OCI-LY7 (cell line): ENCODE measurements around the gene CDC25B. TPM values are rescaled to one million over a fixed set of nuclear protein-coding genes. Genes with fewer than 3 reads are reported as not detected.

Experiments used
- BruUV-seq: library from RNA; stranded (reverse); fragments of 400-500 nt; replicated peaks from 2 replicates; lab custom pipeline; 2021; lab: Mats Ljungman, UMichigan
- CTCF ChIA-PET: fragments of 300-600 bp; sonication (Branson Sonifier 250); formaldehyde crosslinking; loops from one replicate; lab custom pipeline; 2022; ENCODE audit warnings: antibody characterized with exemption; ENCODE audit not compliant: unreplicated experiment; lab: Charles Lee
- POLR2A ChIA-PET: fragments of 300-600 bp; sonication (Branson Sonifier 250); formaldehyde crosslinking; loops from one replicate; lab custom pipeline; 2022; ENCODE audit warnings: antibody characterized with exemption; lab: Charles Lee
- DNase-seq: peaks from one replicate; pipeline ENCODE4 v3.0.0-alpha.2; 2015; ENCODE audit warnings: low spot score
- H2AFZ ChIP-seq: fragments of 200-600 bp; sonication (generic), shearing (Covaris generic); 2 replicates; pipeline ENCODE4 v1.6.1; 2014; ENCODE audit warnings: mild to moderate bottlenecking, antibody characterized with exemption, low read length, moderate library complexity
- H3K27ac ChIP-seq: fragments of 200-600 bp; sonication (generic); 2 replicates; pipeline ENCODE4 v1.5.1; 2014; ENCODE audit warnings: mixed run types, low read depth, mild to moderate bottlenecking, moderate library complexity, low read length, inconsistent platforms; ENCODE audit not compliant: poor library complexity, severe bottlenecking
- H3K36me3 ChIP-seq: fragments of 200-600 bp; sonication (generic); 2 replicates; pipeline ENCODE4 v1.6.1; 2014; ENCODE audit warnings: mild to moderate bottlenecking, antibody characterized with exemption, low read length, moderate library complexity, mixed read lengths; ENCODE audit not compliant: insufficient read depth
- H3K4me1 ChIP-seq: fragments of 200-600 bp; sonication (generic); 2 replicates; pipeline ENCODE4 v1.5.1; 2014; ENCODE audit warnings: mild to moderate bottlenecking, low read length; ENCODE audit not compliant: insufficient read depth, poor library complexity, severe bottlenecking
- H3K4me2 ChIP-seq: fragments of 200-600 bp; sonication (generic); 2 replicates; pipeline ENCODE4 v1.6.1; 2014; ENCODE audit warnings: mild to moderate bottlenecking, low read length
- H3K4me3 ChIP-seq: fragments of 200-600 bp; sonication (generic); 2 replicates; pipeline ENCODE4 v1.5.1; 2014; ENCODE audit warnings: mild to moderate bottlenecking, low read depth, low read length; ENCODE audit not compliant: poor library complexity, severe bottlenecking
- H3K79me2 ChIP-seq: fragments of 200-600 bp; sonication (generic); 2 replicates; pipeline ENCODE4 v1.6.1; 2016; ENCODE audit warnings: low read depth, mild to moderate bottlenecking, low read length, moderate library complexity, mixed read lengths; ENCODE audit not compliant: insufficient read depth
- H3K9me2 ChIP-seq: fragments of 200-600 bp; sonication (generic); 2 replicates; pipeline ENCODE4 v1.6.1; 2016; ENCODE audit warnings: mild to moderate bottlenecking, low read length, mixed read lengths; ENCODE audit not compliant: insufficient read depth
- H3K9me3 ChIP-seq: fragments of 200-600 bp; sonication (generic); 2 replicates; pipeline ENCODE4 v1.6.1; 2014; ENCODE audit warnings: mild to moderate bottlenecking, mixed run types, low read length, mixed read lengths
- H4K20me1 ChIP-seq: fragments of 200-600 bp; sonication (generic); 2 replicates; pipeline ENCODE4 v1.6.1; 2014; ENCODE audit warnings: mild to moderate bottlenecking, antibody characterized with exemption, low read length, moderate library complexity, mixed read lengths; ENCODE audit not compliant: insufficient read depth
- CTCF ChIP-seq: fragments of 200-600 bp; sonication (generic); conservative IDR thresholded peaks from 2 replicates; pipeline ENCODE4 v1.5.1; 2014; ENCODE audit warnings: mild to moderate bottlenecking, antibody characterized with exemption, low read length, moderate library complexity, mixed read lengths
- EZH2phosphoT487 ChIP-seq: fragments of 200-600 bp; sonication (generic); IDR thresholded peaks from 2 replicates; pipeline ENCODE4 v1.6.1; 2018; ENCODE audit warnings: low read depth, borderline replicate concordance, mild to moderate bottlenecking, mixed run types, antibody characterized with exemption, low read length, moderate library complexity, mixed read lengths
- intact Hi-C: fragments of 100-400 bp; cut with micrococcal nuclease; formaldehyde crosslinking; loops from one replicate; pipeline ENCODE4 v1.10.0; 2022; ENCODE audit not compliant: unreplicated experiment
- total RNA-seq, 2 experiments: library from RNA; depleted of rRNA in 1 of 2; stranded (reverse); fragments of >200 nt in 1 of 2; shearing (Covaris generic) in 1 of 2; gene quantifications; 2 replicates each; pipeline ENCODE4 v1.2.3, GENCODE V29; 2014 to 2022

The CDC25B gene
- total RNA-seq, 2 experiments from 2014 or later = 89.2 to 119 TPM

GRCh38 chr20:3763671-3764601, 32.2 kb upstream of the CDC25B start:
- intact Hi-C loops = no loop called here
- BruUV-seq = no TSS peak
- peaks cover 35% of the 10 kb centered on the region for H3K4me1 ChIP-seq
- H2AFZ ChIP-seq = no peak overlapping the region
- peaks cover 13% of the 10 kb centered on the region; the same call in 1 of the 2 replicates for H3K36me3 ChIP-seq
- no peaks in the 10 kb centered on the region for H3K9me2 ChIP-seq
- H3K9me3 ChIP-seq = no peaks in the 10 kb centered on the region
- TF ChIP-seq CTCF = no peak
- no peak for TF ChIP-seq EZH2phosphoT487
- no peak for DNase-seq
- H4K20me1 ChIP-seq = no peaks in the 10 kb centered on the region
- H3K27ac ChIP-seq = no peak overlapping the region
- H3K4me3 ChIP-seq = no peak overlapping the region
- peaks cover 9% of the 10 kb centered on the region; the same call in 1 of the 2 replicates for H3K79me2 ChIP-seq
- POLR2A ChIA-PET = interaction anchor here (0.5 to 1.0 kb wide), 2 partner anchors 24 to 218 kb away, joined by 3 read pairs; no protein-coding TSS in a partner anchor
- H3K4me2 ChIP-seq = no peak overlapping the region
- CTCF ChIA-PET = interaction anchor here (1.0 kb wide), 1 partner anchor 19 kb away, joined by 3 read pairs; no protein-coding TSS in a partner anchor

- TF ChIP-seq CTCF (no peak), EZH2phosphoT487 (no peak)
- H4K20me1 ChIP-seq = no peaks in the 10 kb centered on the region
- H3K9me3 ChIP-seq = no peaks in the 10 kb centered on the region
- H3K9me2 ChIP-seq = no peaks in the 10 kb centered on the region
- peak overlapping the region; percentile 97; the same call in 1 of the 2 replicates for H3K4me2 ChIP-seq
- H2AFZ ChIP-seq = no peak overlapping the region
- H3K36me3 ChIP-seq = peaks cover 13% of the 10 kb centered on the region; the same call in 1 of the 2 replicates
- H3K4me3 ChIP-seq = no peak overlapping the region
- ChIA-PET POLR2A (interaction anchor here (0.5 kb wide), 1 partner anchor 217 kb away, joined by 3 read pairs; no protein-coding TSS in a partner anchor), CTCF (interaction anchor here (1.0 kb wide), 1 partner anchor 20 kb away, joined by 3 read pairs; no protein-coding TSS in a partner anchor)
- peaks cover 38% of the 10 kb centered on the region for H3K4me1 ChIP-seq
- no peak for DNase-seq
- H3K27ac ChIP-seq = no peak overlapping the region
- BruUV-seq = no TSS peak
- peaks cover 9% of the 10 kb centered on the region; the same call in 1 of the 2 replicates for H3K79me2 ChIP-seq
- intact Hi-C loops = loop anchor here (5.0 kb wide), 1 partner anchor 202 kb away; no protein-coding TSS in a partner anchor
Observed at GRCh38 chr20:3764659-3765058, 31.5 kb upstream of the CDC25B start.
